ENCODE data around the gene NINJ1.

NINJ1 gene, protein sequence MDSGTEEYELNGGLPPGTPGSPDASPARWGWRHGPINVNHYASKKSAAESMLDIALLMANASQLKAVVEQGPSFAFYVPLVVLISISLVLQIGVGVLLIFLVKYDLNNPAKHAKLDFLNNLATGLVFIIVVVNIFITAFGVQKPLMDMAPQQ

DNA sequence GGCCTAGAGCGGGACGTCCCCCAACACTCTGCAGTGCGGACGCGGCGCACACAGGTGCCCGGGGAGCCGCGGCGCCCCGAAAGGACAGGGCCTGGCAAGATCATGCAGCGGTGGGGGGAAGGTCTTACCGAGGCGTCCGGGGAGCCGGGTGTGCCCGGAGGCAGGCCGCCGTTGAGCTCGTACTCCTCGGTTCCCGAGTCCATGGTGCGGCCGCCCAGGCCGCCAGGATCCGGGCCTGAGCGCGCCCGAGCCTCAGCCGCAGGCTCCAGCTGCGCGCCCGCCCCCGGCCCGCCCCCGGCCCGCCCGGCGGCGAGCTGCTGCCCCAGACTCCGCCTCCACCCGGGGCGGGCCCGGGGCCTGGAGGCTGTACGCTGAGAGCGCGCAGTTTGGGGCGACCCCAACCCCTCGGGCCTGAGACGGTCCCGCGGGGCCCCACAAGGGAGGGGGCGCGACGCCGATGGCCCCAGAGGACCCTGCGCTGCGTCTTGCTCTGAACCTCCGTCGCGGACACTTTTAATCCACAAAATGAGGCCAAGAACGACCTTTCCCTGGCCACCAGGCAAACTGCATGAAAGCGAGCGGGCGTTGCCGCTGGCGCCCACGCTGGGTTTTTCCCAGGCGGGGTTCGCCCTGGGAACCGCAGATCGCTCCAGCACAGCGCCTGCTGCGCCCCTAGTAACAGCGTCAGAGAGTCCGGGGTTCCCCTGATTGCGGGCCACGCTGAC is at the start of gene NINJ1:
Gene NINJ1, minus strand, starts transcription at position 237 of the 725 bp plus-strand sequence. Its CDS starts 34 bp downstream, at position 203.
- peak in 1 of 2 experiments; percentile 54 for DNase-seq

DNA sequence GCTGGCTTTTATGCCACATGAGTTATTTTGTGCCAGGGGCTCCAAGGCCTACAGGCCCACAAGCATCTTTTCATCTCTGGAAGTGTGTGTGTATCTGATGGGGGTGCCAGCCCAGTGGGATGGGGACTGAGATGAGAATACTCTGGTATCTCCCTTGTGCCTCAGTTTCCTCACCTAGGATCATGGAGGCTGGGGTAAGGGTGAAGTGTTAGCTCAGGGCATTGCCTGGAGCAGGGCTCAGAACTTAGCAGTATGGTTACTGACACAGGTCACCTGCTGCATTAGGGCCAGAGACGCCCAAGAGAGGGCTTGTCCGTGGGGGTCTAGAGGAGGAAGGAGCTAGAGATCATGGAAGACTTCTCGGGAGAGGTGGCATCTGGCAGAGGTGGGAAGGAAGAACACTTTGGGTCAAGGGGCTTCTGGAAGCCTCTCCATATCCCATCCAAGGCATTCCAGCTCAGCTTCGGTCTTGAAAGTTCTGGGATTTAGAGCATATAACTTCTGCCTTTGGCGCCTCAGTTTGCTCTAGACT is 49.1 kb upstream of the NINJ1 start:
- no peak for DNase-seq

DNA sequence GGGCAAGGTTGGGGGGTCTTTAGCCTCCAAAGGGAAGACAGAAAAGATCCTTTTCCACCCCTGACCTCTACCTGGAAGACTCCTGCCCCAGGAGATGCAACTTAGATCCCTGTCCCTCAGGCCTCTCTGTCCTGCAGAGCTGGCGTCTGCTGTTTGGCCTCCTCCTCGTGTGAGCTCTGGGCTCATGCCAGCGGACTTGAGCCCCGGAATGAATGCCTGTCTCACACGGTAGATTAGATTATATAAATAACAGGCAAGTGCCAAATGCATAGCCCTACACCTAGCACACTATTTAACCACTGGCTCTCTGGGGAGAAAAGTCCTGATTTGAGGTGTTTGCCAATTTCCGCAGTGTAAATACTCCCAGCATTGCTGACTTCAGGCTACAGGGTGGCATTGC is 48.5 kb upstream of the NINJ1 start:
- DNase-seq = no peak

DNA sequence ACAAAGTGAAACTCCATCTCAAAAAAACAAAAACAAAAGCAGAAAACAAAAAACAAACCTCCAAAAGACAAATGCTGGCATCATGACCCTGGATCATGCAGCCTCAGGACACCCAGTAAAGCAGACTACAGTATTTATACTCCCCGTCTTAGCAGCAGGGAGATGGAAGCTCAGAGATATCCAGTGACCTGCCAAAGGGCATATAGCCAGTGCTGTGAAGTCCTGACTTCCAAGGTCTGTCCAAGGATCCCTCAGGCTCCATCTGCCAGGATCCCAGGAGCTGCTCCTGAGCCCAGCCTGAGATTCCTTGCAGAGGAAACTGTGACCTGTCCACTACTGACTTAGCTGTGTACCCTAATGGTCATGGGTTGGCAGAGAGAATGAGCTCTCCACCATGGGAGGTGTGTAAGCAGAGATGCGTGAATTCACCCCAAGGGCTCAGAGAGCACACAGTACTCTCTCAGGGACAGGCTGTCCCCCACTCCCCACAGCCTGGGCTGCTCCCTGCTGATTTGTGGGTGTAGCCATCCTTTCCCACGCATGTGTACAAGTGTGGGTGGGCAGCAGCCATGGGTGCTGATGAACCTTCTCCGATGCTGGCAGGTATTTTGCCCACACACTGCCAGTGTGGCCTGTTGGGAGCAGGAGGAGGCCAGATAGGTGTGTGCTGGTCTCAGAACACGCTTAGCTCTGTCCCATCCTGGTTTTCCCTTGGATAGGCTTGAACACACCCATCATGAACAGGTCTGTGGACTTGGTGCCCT is 47.8 kb upstream of the NINJ1 start:
- no peak for DNase-seq

DNA sequence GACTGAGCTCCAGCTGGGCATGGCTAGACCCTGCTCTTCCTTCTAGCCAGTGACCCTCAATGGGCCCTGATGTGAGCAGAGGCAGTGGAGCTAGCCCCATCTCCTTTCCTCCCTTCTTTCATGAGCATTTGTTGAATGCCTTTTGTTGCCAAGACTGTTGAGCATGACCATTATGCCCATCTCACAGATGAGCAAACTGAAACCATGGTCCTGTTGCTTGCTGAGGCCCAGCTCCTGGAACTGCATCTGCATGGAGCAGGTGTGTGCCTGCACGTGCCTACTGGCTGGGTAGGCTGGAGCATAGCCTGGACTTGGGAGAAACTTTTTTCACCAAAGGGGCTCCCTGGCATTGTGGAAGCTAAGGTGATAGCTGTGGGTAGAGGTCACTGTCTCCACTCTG is 46.9 kb upstream of the NINJ1 start:
- no peak for DNase-seq

DNA sequence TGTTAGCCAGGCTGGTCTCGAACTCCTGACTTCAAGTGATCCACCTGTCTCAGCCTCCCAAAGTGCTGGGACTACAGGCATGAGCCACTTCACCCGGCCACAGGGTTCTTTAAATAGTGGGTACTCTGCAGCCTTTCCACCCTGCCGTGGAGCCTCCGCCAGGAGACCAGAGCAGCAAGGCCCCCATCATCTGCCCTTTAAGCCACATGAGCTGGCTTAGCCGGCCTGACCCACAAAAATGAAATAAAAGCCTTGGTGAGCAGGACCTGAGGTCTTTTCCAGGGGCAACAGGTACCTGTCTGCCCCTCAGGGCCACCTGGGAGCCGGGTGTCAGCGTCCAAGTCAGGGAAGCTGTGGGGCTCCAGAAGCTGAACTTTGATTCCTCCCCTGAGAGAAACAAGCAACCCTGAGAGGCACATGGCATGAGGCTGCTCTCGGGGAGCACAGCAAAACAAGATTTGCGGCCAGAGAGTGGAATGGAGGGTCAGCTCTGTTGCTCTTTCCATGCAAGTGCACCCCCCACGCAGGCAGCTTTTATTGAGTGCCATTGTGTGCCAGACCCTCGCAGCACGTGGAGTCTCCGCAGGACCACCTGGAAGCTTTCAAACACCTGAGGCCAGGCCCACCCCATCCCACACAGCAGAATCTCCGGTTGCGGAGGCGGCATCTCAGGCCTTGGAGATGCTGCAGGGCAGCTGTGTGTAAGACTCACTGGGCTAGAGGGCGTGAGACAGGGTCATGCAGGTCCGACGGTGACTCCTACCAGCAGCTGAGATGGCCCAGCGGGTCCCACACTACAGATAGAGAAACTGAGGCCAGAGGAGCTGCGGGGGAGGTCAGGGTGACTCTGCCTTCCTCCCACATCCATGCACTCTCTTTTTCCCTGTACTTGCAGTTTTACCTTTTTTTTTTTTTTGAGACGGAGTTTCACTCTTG is 45.1 kb upstream of the NINJ1 start:
- no peak for DNase-seq

DNA sequence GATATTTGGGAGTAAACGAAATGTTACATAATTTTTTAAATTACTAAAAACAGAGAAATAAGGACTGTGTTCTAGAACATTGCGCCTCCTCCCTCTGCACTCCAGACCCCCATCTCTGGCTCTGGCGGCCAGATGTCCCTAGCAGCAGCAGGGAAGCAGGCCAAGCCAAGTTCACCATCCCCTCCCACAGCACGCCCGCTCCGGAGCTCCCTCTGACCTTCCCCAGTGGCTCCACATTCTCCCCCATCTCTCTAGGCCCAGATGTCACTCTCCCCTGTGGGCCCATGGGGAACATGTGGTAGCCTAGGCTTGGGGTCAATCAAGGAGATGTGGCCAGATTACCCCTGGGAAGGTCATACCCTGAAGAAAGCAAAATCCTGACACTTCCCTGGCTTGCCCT is 43.6 kb upstream of the NINJ1 start:
- no peak for DNase-seq

DNA sequence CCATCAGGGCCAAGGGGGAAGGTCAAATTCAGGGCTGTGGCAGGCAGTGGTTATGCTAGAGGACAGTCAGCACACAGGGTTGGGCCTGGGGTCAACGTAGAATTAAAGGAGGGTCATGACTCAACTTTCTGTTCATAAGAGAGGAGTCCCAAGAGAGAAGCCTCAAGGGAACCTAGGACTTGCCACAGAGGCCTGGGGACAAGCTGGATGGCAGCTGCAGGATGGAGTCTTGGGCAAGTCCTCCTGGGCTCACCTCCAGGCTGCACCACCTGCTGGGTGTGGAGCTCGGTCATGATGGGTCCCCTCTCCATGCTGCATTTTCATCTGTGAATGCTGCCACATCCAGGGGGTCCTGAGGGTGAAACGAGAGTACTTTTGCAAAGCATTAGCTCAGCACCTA is 40.9 kb upstream of the NINJ1 start:
- no peak for DNase-seq

DNA sequence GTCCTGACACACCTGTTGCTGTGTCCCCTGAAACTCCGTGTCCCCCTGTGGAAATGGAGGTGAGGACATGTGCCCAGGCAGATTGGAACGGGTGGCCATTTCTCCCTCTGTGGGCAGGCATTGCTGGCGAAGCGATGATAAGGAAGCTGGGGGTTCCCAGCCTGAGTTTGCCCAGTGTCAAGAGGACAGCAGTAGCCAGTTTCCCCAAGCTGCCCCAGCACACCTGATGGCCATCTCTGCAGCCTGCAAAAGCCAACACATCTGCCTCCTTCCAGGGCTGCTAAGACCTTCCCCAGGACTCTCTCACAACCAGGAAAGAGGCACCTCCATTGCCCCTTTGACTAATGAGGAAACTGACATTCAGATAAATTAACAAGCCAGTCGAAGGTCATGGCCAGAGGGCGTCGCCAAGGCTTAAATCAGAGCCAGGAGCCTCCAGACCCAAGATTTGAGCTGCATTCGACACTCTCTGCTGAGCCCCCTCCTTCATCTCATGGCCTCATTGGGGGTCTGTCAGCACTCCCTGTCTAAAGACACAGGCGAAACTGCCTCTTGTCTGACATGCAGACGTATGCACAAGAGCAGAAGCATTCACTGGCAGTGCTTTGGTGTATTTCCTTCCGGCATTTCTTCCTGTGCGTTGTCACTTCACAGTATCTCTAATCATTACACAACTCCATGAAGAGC is 39.5 kb upstream of the NINJ1 start:
- DNase-seq = no peak

DNA sequence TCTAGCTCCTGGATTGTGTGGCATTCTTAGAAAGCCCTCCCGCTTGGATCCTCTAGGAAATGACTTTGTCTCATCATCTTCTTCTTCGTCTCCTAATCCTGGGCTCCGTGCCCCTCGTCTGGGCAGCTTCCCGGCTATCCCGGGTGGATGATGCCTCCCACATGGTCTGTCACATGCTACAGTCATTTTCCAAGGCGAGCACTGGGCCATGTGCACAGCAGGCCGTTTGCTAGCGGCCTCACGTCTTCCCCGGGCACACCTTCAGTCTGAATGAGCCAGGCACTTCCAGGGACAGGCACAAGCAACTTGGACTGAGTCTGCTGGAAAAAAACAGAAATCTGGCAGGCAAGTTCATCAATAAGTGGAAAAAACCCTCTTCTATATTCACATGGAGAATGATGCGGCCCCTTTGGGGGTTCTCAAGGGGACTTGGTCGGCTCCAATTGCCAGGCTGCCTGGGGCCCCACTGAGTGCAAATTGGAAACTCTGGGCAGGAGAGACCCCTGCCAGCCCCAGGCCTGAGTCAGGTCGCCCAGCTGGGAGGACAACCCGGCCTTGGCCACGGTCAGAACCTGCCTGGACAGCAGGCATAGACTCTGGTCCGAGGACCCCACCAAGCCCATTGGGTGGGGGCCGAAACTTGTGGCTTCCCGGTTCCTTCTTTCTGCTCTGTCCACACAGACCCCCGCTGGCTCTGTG is 38.8 kb upstream of the NINJ1 start:
- DNase-seq = no peak

DNA sequence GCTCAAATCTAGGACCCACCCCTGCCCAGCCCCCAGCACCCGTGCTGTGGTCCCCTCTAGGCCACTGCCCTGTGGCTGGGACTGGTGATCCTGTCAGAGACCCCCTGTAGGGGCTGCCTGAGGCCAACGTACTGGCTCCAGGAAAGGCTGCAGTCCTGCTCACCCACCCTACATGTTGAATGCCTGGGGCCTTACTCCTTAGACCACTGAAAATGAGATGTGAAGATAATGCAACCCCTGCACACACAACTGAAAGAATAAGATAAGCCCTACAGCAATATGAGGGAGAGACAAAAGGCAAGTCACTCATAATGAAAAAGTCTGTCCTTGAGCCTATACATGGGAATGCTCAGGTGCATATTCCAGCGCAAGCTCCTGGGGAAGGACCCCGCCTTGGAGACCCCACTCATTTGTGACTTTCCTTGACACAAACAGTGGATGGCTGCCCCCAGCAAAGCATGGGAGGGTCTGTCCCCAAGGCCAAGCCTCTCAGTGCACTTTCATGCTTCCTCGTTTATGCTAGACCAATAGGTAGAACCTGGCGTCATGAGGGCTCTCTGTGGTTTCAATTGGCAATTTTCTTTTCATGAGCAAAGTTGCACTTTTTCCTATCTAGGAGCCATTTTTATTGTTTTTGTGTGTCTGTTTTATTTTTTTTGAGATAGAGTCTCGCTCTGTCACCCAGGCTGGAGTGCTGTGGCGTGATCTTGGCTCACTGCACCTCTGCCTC is 37.4 kb upstream of the NINJ1 start:
- no peak for DNase-seq

DNA sequence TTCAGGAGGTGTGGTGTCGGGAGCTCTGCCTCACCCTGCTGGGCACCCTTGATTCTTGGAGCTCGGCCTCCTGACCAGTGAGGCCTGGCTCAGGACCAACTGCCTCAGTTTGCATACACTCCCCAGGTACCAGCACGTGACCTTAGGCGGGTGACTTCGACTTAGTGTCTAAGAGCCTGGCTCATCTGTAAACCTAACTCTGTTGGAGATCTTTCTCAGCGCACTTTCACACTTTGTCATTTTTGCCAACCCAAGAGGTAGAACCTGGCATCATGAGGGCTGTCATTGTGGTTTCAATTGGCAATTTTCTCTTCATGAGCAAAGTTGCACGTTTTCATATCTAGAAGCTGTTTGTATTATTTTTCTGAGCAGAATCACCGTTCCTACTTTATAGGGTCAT is 36.5 kb upstream of the NINJ1 start:
- no peak for DNase-seq

DNA sequence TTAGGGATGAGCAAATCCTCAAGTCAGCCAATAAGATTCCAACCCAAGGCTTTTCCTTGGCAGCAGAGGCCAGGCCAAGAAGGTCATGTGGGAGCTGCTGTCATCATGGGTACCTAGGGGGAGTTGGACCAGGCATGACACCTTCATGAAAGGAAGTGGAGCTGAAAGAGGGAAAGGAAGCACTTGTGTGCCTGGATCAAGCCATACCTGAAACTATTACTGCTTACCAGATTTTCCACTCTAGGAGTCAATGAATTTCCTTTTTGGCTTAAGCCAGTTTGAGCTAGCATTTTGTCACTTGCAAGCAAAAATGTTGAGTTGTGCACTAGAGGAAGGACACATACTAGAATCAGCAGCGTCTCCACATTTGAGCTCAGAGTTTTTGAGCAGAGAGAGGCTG is 35.4 kb upstream of the NINJ1 start:
- DNase-seq = no peak

DNA sequence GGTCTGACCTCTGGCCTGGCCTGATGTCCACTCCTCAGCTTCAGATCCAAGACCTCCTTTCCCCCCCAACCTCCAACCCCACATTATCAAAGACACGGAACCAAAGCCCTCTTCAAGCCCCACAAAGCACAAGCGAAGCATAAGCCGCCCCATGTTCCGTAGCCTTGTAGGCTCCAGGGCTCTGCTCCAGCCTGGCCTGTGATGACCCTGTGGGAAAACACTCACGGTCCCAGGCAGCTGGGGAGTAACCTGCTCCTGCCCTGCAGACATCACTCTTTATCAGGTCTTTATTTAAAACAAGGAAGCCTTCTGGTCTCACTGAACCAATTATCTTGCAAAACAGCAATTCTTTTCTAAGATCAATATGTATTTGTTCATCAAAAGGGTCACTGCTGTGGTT is 34.5 kb upstream of the NINJ1 start:
- DNase-seq = no peak

DNA sequence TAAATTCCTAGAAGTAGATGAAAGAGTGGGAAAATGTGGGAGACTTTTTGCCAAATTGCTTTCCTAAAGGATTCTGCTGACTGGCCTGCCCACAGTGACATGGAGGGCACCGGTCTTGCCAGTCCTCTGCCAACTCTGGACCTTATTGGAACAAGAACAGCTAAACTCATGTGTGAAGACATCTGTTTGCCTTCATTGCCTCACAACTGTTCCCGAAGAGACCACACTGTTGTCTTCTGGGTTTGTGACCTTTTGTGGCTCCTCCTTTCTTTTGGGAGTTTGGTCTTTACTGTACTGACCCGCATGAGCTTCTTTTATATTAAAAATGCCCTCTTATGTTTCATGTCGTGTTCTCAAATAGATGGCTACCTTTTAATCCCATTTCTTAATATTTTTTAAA is 33.8 kb upstream of the NINJ1 start:
- DNase-seq = no peak

DNA sequence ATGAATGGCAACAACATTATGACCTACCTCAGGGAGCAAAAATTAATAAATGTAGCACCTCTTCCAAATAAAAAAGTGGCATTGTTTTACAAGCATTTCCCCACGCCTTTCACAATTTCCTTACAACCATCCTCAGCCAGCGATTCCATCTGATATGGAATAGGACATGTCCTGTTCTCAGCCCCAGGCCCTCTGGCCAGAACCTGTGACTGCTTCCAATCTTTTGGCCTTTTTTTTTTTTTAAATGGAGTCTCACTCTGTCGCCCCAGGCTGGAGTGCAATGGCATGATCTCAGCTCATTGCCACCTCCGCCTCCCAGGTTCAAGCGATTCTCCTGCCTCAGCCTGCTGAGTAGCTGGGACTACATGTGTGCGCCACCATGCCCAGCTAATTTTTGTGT is 33.1 kb upstream of the NINJ1 start:
- DNase-seq = no peak

DNA sequence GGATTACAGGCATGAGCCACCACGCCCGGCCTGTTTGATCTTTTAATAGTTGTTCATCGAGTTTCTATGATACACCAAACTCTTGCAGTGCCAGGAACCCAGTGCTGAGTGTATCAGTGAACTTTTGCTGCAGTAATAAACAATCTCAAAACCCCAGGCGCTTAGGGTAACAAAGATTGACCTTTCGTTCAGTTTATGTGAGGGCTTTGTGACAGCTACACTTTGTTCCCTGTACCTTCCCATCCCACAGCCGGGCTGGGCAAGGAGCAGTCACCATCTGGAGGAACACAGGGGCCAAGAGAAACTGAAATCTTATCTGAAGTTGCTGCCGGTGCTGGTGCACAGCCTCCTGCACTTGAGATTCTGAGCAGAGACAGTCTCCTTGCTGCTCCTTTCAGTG is 32.6 kb upstream of the NINJ1 start:
- DNase-seq = no peak

DNA sequence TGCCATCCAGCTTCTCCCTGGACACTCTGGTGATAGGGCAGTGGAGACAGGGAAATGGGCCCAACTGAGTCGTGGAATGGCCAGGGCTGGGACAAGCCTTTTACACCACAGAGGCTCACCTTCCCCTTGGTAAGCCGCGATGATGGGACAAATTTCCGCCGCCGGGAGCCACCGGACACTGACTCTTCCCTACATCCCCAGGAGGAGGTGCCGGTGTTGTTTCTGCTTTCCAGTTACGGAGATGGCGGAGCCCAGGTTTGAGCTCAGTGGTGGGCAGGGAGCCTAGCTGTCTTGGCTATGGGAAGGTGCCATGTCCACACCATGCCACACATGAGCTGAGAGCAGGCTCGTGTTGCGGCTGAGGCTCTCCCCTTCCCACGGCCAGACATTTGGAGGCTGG is 30.0 kb upstream of the NINJ1 start:
- DNase-seq = no peak

DNA sequence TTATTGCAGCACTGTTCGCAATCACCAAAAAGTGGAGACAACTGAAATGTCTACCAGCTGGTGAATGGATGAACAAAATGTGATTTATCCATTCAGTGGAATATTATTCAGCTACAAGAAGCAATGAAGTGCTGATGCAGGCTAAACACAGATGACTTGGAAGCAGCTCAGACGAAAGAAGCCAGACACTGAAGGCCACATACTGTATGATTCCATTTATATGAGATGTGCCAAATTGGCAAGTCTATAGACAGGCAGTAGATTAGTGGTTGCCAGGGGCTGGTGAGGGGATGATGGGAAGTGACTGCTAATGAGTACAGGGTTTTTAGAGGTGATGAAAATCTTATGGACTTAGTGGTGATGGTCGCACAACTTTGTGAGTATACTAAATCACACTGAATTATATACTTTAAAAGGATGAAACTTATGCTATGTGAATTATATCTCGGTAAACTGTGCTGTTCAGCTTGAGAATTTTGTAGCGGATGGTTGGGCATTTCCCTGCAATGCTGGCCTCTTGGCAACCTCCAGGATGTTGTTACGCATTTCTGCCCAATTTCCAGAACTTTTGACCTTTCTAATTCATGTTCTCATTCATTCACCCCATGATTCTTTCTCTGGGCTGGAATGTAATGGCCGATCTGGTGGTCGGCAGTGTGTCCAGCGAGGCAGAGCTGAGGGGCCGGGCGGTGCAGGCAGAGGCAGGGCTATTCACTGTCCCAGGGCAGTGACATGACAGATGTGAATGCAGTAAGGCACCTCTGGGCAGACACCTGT is 27.9 kb upstream of the NINJ1 start:
- no peak for DNase-seq

All from NCI-H187 (cell line).